Tibial nerve (tissue), 4 donors: ENCODE results near the gene TBC1D2B. TPM values are rescaled to one million over a fixed set of nuclear protein-coding genes. Genes with fewer than 3 reads are reported as not detected.

Experiments
- DNase-seq, 2 donors: peaks; one replicate each; pipeline ENCODE4 v3.0.0-alpha.2; 2019; ENCODE audit warnings: low spot score in 2 of 2
- H3K27ac ChIP-seq, 4 donors: fragments of 200-600 bp; sonication (generic) in 3 of 4; one replicate each; pipeline ENCODE4 v1.5.1; 2017 to 2019; ENCODE audit warnings: mild to moderate bottlenecking in 1 of 4
- H3K27me3 ChIP-seq, 2 donors: fragments of 200-600 bp; sonication (generic) in 1 of 2; one replicate each; pipeline versions ENCODE4 v1.5.1 to v1.6.0; 2017 to 2019
- H3K36me3 ChIP-seq, 3 donors: fragments of 200-600 bp; sonication (generic); one replicate each; pipeline ENCODE4 v1.5.1; 2018 to 2019
- H3K4me1 ChIP-seq, 4 donors: fragments of 200-600 bp; sonication (generic) in 3 of 4; one replicate each; pipeline ENCODE4 v1.5.1; 2017 to 2019
- H3K4me3 ChIP-seq, 4 donors: fragments of 200-600 bp; sonication (generic) in 3 of 4; one replicate each; pipeline ENCODE4 v1.5.1; 2017 to 2019; ENCODE audit warnings: mild to moderate bottlenecking in 1 of 4, moderate library complexity in 1 of 4
- H3K9me3 ChIP-seq, 4 donors: fragments of 200-600 bp; sonication (generic) in 3 of 4; one replicate each; pipeline ENCODE4 v1.5.1; 2017 to 2019
- EP300 ChIP-seq, 2 donors: sonication (generic); formaldehyde crosslinking; IDR thresholded peaks; one replicate each; pipeline ENCODE4 v1.6.1; 2017; ENCODE audit warnings: antibody characterized with exemption in 2 of 2, mild to moderate bottlenecking in 1 of 2
- POLR2A ChIP-seq, 2 donors: fragments of 450-650 bp; IDR thresholded peaks; one replicate each; pipeline ENCODE4 v1.6.1; 2017; ENCODE audit warnings: antibody characterized with exemption in 2 of 2, mild to moderate bottlenecking in 2 of 2, moderate library complexity in 2 of 2
- WGBS, 2 donors: methylation state at CpG; one replicate each; pipeline ENCODE4 v1.1.5; 2018; 5-methylcytosine and 5-hydroxymethylcytosine counted together
- total RNA-seq, 4 donors: library from RNA; depleted of rRNA; stranded (reverse); fragments of >200 nt; gene quantifications; one replicate each; pipeline ENCODE4 v1.1.0, GENCODE V29; 2016
- TF ChIP-seq, protein P1 (sequence below), 5 experiments: fragments of 200-600 bp in 3 of 5; fragments of 450-650 bp in 2 of 5; sonication (generic) in 3 of 5; IDR thresholded peaks; one replicate each; pipeline ENCODE4 v1.5.1; 2016 to 2019; ENCODE audit warnings: antibody characterized with exemption in 5 of 5, mild to moderate bottlenecking in 3 of 5, moderate library complexity in 2 of 5

TBC1D2B gene
- total RNA-seq, 4 donors from 2014 or later = 64.5 to 127 (median 94.5) TPM

DNA sequence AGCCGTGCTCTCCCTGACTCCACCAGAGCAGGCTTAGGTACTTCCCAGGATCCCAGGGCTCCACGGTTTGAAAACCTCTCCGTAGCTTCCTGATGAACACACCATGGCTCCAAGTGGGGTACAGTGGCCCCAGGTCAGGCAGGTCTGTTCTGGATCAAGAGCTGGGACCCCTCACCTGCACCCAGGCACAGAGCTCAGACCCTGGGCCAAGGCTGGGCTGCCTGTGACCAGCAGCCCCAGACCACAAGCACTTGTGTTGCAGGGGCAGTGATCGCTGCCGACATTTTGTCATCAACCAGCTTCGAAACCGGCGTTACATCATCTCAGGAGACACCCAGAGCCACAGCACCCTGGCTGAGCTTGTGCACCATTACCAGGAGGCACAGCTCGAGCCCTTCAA is 20.2 kb upstream of the TBC1D2B start:
- Histone ChIP-seq H3K27ac (no peak overlapping the region), H3K4me3 (no peak overlapping the region), H3K9me3 (no peaks in the 10 kb centered on the region), H3K4me1 (peaks cover 0 to 8% (median 0%) of the 10 kb centered on the region in 4 donors), H3K27me3 (no peaks in the 10 kb centered on the region), H3K36me3 (no peaks in the 10 kb centered on the region)
- no peak for DNase-seq
- WGBS, 2 donors = 92 to 93% methylated on average over 9 of the region's 9 CpGs
- TF ChIP-seq EP300 (IDR thresholded peaks at IDR 0.05) (no peak), POLR2A (IDR thresholded peaks at IDR 0.05) (no peak)
- TF ChIP-seq, protein P1, sequence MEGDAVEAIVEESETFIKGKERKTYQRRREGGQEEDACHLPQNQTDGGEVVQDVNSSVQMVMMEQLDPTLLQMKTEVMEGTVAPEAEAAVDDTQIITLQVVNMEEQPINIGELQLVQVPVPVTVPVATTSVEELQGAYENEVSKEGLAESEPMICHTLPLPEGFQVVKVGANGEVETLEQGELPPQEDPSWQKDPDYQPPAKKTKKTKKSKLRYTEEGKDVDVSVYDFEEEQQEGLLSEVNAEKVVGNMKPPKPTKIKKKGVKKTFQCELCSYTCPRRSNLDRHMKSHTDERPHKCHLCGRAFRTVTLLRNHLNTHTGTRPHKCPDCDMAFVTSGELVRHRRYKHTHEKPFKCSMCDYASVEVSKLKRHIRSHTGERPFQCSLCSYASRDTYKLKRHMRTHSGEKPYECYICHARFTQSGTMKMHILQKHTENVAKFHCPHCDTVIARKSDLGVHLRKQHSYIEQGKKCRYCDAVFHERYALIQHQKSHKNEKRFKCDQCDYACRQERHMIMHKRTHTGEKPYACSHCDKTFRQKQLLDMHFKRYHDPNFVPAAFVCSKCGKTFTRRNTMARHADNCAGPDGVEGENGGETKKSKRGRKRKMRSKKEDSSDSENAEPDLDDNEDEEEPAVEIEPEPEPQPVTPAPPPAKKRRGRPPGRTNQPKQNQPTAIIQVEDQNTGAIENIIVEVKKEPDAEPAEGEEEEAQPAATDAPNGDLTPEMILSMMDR (IDR thresholded peaks at IDR 0.05) = no peak

DNA sequence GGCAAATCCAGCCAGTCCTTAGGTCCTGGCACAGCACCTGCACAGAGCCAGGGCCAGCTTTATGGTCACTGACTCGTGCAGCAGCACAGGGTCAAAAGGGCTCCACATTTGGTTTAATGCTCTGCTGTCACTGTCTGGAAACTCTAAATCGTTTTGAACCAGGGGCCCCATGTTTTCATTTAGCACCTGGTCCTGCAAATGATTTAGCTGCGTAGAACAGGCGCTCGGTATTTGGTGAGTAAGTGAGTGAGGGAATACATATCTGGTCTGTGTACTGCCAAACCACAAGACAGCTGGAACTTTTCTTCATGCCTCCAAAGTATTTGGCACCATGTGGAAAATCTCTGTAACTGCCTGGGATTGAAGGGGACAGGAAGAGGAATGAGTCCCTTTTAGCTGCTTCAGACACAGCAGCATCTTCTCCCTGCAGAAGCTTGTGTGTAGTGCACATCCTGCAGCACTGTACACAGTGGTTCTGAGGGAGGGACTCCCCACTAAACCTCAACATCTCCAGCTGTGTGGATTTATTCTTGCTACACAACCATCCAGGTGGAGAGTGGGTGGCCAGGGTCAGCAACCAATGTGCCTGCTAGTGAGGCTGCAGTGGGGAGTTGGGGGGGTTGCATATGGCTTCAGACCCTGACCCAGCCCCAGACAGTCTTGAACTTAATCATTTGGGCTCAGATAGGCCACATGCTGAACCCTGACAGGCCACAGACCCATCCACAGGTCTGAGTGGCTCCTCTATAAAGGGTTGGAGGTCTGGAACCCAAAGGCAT is 15.9 kb upstream of the TBC1D2B start:
- WGBS, 2 donors = 61 to 69% methylated on average over 5 of the region's 5 CpGs
- no peaks in the 10 kb centered on the region for H3K9me3 ChIP-seq
- DNase-seq = no peak
- H3K27me3 ChIP-seq = no peaks in the 10 kb centered on the region
- no peak overlapping the region for H3K27ac ChIP-seq
- H3K36me3 ChIP-seq = no peaks in the 10 kb centered on the region
- H3K4me1 ChIP-seq = peaks cover 0 to 12% (median 0%) of the 10 kb centered on the region in 4 donors
- no peak overlapping the region for H3K4me3 ChIP-seq
- TF ChIP-seq, protein P1 (IDR thresholded peaks at IDR 0.05) = no peak
- TF ChIP-seq EP300 (IDR thresholded peaks at IDR 0.05) (no peak), POLR2A (IDR thresholded peaks at IDR 0.05) (no peak)

DNA sequence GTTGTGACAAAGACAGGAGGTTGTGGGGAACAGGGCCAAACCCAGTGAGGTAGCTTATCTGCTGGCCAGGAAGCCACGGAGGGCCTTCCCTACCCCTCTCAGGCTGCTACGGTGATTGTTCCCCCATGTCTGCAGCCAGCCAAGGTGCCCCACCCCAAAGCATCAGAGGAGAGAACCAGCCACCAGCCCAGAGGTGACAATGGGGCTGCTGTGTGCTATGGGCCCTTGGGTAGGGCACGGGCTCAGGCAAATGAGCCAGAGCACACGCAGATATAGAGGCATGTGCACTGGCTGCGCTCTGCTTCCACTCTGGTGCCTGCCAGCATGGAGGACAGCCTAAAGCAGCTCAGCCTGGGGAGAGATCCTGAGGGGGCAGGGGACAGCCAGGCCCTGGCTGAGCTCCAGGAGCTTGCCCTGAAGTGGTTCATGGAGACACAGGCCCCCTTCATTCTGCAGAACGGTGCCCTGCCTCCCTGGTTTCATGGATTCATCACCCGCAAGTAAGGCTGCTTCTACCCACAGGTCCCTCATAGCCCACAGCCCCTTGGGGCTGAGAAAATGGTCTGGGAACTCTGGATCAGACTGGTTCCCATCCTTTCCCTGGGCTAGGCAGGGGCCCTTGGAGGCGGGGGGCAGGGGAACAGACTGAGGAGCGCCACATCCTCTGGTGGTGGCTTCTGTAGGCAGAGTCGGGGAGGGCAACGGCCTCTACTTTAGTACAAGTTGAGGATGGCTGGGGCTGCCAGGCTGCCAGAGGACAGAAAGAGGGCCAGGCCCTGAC is 14.9 kb upstream of the TBC1D2B start, which contains the start of gene SH2D7:
SH2D7 (plus strand) TSS at position 301 of the 781 bp plus-strand sequence; CDS start at position 325, 24 bp downstream.
- Histone ChIP-seq H3K9me3 (no peaks in the 10 kb centered on the region), H3K27ac (no peak within 1 kb of the TSS), H3K4me1 (peaks cover 0 to 12% (median 0%) of the 10 kb centered on the region in 4 donors), H3K4me3 (no peak within 1 kb of the TSS), H3K36me3 (no peaks in the 10 kb centered on the region), H3K27me3 (no peaks in the 10 kb centered on the region)
- no peak for DNase-seq
- TF ChIP-seq EP300 (IDR thresholded peaks at IDR 0.05) (no peak), POLR2A (IDR thresholded peaks at IDR 0.05) (no peak)
- TF ChIP-seq, protein P1 (IDR thresholded peaks at IDR 0.05) = no peak
- 64 to 73% methylated on average over 9 to 11 of the region's 11 CpGs for WGBS, 2 donors

DNA sequence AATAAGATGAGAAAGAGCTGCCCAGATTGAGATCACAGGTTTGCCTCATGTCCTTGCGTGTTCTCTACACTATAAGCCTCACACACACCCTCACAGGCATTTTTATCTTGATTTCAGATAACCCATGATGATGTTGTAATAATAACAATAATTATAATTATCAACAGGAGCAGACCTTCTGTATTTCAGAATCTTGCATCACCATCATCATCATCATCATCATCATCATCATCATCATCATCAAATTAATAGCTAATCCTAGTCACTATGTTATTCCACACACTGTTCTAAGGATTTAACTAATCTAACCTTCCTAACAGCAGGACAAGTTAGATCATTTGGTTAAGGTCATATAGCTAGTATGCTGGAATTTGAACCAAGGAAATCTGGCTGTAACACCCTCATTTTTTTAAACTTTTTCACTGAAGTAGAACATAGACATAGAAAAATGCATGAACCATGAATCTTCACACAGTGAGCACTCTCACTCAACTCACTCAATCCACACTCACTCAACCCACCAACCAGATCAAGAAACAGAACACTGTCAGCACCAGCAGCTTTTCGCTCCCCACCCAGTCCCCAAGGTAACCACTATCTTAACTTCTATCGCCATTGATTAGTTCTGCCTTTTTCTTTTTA is 13.0 kb upstream of the TBC1D2B start:
- TF ChIP-seq EP300 (IDR thresholded peaks at IDR 0.05) (no peak), POLR2A (IDR thresholded peaks at IDR 0.05) (no peak)
- TF ChIP-seq, protein P1 (IDR thresholded peaks at IDR 0.05) = no peak
- no peak overlapping the region for H3K4me3 ChIP-seq
- 91 to 93% methylated on average over 3 of the region's 3 CpGs for WGBS, 2 donors
- no peaks in the 10 kb centered on the region for H3K36me3 ChIP-seq
- no peak for DNase-seq
- no peaks in the 10 kb centered on the region for H3K27me3 ChIP-seq
- no peaks in the 10 kb centered on the region for H3K9me3 ChIP-seq
- H3K4me1 ChIP-seq = peaks cover 0 to 12% (median 0%) of the 10 kb centered on the region in 4 donors
- H3K27ac ChIP-seq = no peak overlapping the region
